ENCODE measurements around the gene ATF3.

- TF ChIP-seq CTCF (IDR thresholded peaks at IDR 0.05 in 2 of 3, conservative IDR thresholded peaks at IDR 0.05 in 1 of 3; ENCODE audit: borderline replicate concordance in 1 of 3, insufficient read depth in 1 of 3, low read depth in 2 of 3, low read length in 2 of 3): no peak
- TF ChIP-seq ATF3 (IDR thresholded peaks at IDR 0.05): no peak
- no peak for TF ChIP-seq EZH2 (IDR thresholded peaks at IDR 0.05)
- TF ChIP-seq SRF (IDR thresholded peaks at IDR 0.05; ENCODE audit: low read depth): no peak
- peak; percentile 40; the same call in 1 of the 2 replicates for TF ChIP-seq POLR2AphosphoS5 (IDR thresholded peaks at IDR 0.05; ENCODE audit: low read depth, low read length)
- TF ChIP-seq POLR2A (IDR thresholded peaks at IDR 0.05; ENCODE audit: borderline replicate concordance, extremely low read depth, insufficient read depth, insufficient read length): no peak
- no peak for TF ChIP-seq ZBTB33 (IDR thresholded peaks at IDR 0.05; ENCODE audit: extremely low read depth, insufficient replicate concordance, low read length)
- TF ChIP-seq ZNF274 (IDR thresholded peaks at IDR 0.05; ENCODE audit: low read depth, low read length): no peak
- TF ChIP-seq FOSL1 (IDR thresholded peaks at IDR 0.05; ENCODE audit: low read depth): no peak
These were observed 12.7 kb downstream of the ATF3 start for GRCh38 chr1:212621043-212621948.
